H9 (cell line): ENCODE results near the gene IP6K3. TPM values are rescaled to one million over a fixed set of nuclear protein-coding genes. Genes with fewer than 3 reads are reported as not detected.

Experiments
- DNase-seq: peaks from one replicate; pipeline ENCODE4 v3.0.0-alpha.2; 2017
- H2AFZ ChIP-seq: one replicate; pipeline ENCODE4 v1.6.1; 2013; ENCODE audit warnings: mild to moderate bottlenecking, low read length, control low read depth, moderate library complexity
- H2AK5ac ChIP-seq: 2 replicates; pipeline ENCODE4 v1.6.1; 2013; ENCODE audit warnings: low read length, control low read depth, mixed read lengths; ENCODE audit not compliant: insufficient read length
- H2BK120ac ChIP-seq: one replicate; pipeline ENCODE4 v1.6.1; 2013; ENCODE audit warnings: low read depth, mild to moderate bottlenecking, low read length, control low read depth, inconsistent platforms; ENCODE audit not compliant: poor library complexity, severe bottlenecking
- H2BK12ac ChIP-seq: 2 replicates; pipeline ENCODE4 v1.6.1; 2013; ENCODE audit warnings: low read length, control low read depth, mixed read lengths, low read depth; ENCODE audit not compliant: insufficient read length
- H2BK15ac ChIP-seq: 2 replicates; pipeline ENCODE4 v1.6.1; 2013; ENCODE audit warnings: low read depth, low read length, control low read depth
- H2BK20ac ChIP-seq: one replicate; pipeline ENCODE4 v1.6.1; 2013; ENCODE audit warnings: low read depth, mild to moderate bottlenecking, low read length, control low read depth, inconsistent platforms; ENCODE audit not compliant: poor library complexity, severe bottlenecking
- H2BK5ac ChIP-seq: 2 replicates; pipeline ENCODE4 v1.6.1; 2013; ENCODE audit warnings: low read length, control low read depth, mixed read lengths; ENCODE audit not compliant: insufficient read length
- H3K14ac ChIP-seq: 2 replicates; pipeline ENCODE4 v1.6.1; 2013; ENCODE audit warnings: low read length, control low read depth; ENCODE audit not compliant: insufficient read depth
- H3K18ac ChIP-seq: 2 replicates; pipeline ENCODE4 v1.6.1; 2013; ENCODE audit warnings: low read depth, mild to moderate bottlenecking, mixed read lengths, low read length, control low read depth; ENCODE audit not compliant: insufficient read length
- H3K23ac ChIP-seq: 2 replicates; pipeline ENCODE4 v1.6.1; 2013; ENCODE audit warnings: low read length, control low read depth, mixed read lengths, low read depth; ENCODE audit not compliant: insufficient read length
- H3K23me2 ChIP-seq: 2 replicates; pipeline ENCODE4 v1.6.1; 2013; ENCODE audit warnings: low read depth, mild to moderate bottlenecking, mixed read lengths, low read length, control low read depth; ENCODE audit not compliant: insufficient read length, poor library complexity, severe bottlenecking
- H3K27ac ChIP-seq: 2 replicates; pipeline ENCODE4 v1.5.1; 2013; ENCODE audit warnings: low read length, control low read depth, mixed read lengths, low read depth; ENCODE audit not compliant: insufficient read length
- H3K27me3 ChIP-seq: 2 replicates; pipeline ENCODE4 v1.6.1; 2013; ENCODE audit warnings: low read length, control low read depth, inconsistent platforms; ENCODE audit not compliant: insufficient read depth
- H3K4ac ChIP-seq: 2 replicates; pipeline ENCODE4 v1.6.1; 2013; ENCODE audit warnings: low read depth, mild to moderate bottlenecking, control low read depth, inconsistent platforms, low read length, moderate library complexity
- H3K4me1 ChIP-seq: 2 replicates; pipeline ENCODE4 v1.6.1; 2013; ENCODE audit warnings: low read length, control low read depth, inconsistent platforms; ENCODE audit not compliant: insufficient read depth
- H3K4me2 ChIP-seq: 2 replicates; pipeline ENCODE4 v1.6.1; 2013; ENCODE audit warnings: low read length, control low read depth, mixed read lengths; ENCODE audit not compliant: insufficient read length, insufficient read depth
- H3K56ac ChIP-seq: 2 replicates; pipeline ENCODE4 v1.6.1; 2013; ENCODE audit warnings: low read depth, mild to moderate bottlenecking, mixed read lengths, low read length, control low read depth; ENCODE audit not compliant: insufficient read length
- H3K79me1 ChIP-seq: 2 replicates; pipeline ENCODE4 v1.6.1; 2013; ENCODE audit warnings: low read depth, mild to moderate bottlenecking, moderate library complexity, low read length, control low read depth, inconsistent platforms; ENCODE audit not compliant: insufficient read depth, poor library complexity, severe bottlenecking
- H3K79me2 ChIP-seq: 2 replicates; pipeline ENCODE4 v1.6.1; 2013; ENCODE audit warnings: low read length, control low read depth, inconsistent platforms; ENCODE audit not compliant: insufficient read depth
- H3K9ac ChIP-seq: 2 replicates; pipeline ENCODE4 v1.6.1; 2013; ENCODE audit warnings: low read length, control low read depth, mixed read lengths; ENCODE audit not compliant: insufficient read length; ENCODE audit errors: extremely low read depth
- H3K9me3 ChIP-seq: one replicate; pipeline ENCODE4 v1.6.1; 2013; ENCODE audit warnings: low read depth, low read length, inconsistent platforms; ENCODE audit not compliant: control insufficient read depth
- H3T11ph ChIP-seq: one replicate; pipeline ENCODE4 v1.6.1; 2013; ENCODE audit warnings: mild to moderate bottlenecking, low read length, control low read depth, inconsistent platforms
- H4K20me1 ChIP-seq: one replicate; pipeline ENCODE4 v1.6.1; 2013; ENCODE audit not compliant: control insufficient read depth, insufficient read length, insufficient read depth
- H4K5ac ChIP-seq: 2 replicates; pipeline ENCODE4 v1.6.1; 2013; ENCODE audit warnings: low read depth, mild to moderate bottlenecking, mixed read lengths, low read length, control low read depth; ENCODE audit not compliant: insufficient read length
- H4K8ac ChIP-seq: replicated peaks from 2 replicates; pipeline ENCODE4 v1.6.1; 2013; ENCODE audit warnings: low read length, control low read depth, mixed read lengths, low read depth; ENCODE audit not compliant: insufficient read length
- H4K91ac ChIP-seq: 2 replicates; pipeline ENCODE4 v1.6.1; 2013; ENCODE audit warnings: low read depth, mild to moderate bottlenecking, moderate library complexity, mixed read lengths, low read length, control low read depth; ENCODE audit not compliant: insufficient read length
- H3K27ac Mint-ChIP-seq, 3 experiments: 2 replicates in 2 of 3; 3 replicates in 1 of 3; pipeline ENCODE4 v1.8.0; 2020 to 2021; ENCODE audit warnings: mixed read lengths in 3 of 3, mild to moderate bottlenecking in 1 of 3, moderate library complexity in 1 of 3
- H3K27me3 Mint-ChIP-seq: 2 replicates; pipeline ENCODE4 v1.8.0; 2021; ENCODE audit warnings: low read depth, mild to moderate bottlenecking, moderate library complexity, mixed read lengths
- H3K36me3 Mint-ChIP-seq, 3 experiments: 2 replicates in 2 of 3; 3 replicates in 1 of 3; pipeline ENCODE4 v1.8.0; 2020 to 2021; ENCODE audit warnings: low read depth in 3 of 3, mixed read lengths in 3 of 3; ENCODE audit not compliant: insufficient read depth in 1 of 3
- H3K4me1 Mint-ChIP-seq, 2 experiments: 2 replicates each; pipeline ENCODE4 v1.8.0; 2020; ENCODE audit warnings: mixed read lengths in 2 of 2
- H3K4me3 Mint-ChIP-seq, 2 experiments: 2 replicates in 1 of 2; 3 replicates in 1 of 2; pipeline ENCODE4 v1.8.0; 2020 to 2021; ENCODE audit warnings: mild to moderate bottlenecking in 2 of 2, mixed read lengths in 2 of 2, moderate library complexity in 1 of 2
- H3K9me3 Mint-ChIP-seq, 2 experiments: 2 replicates in 1 of 2; 3 replicates in 1 of 2; pipeline ENCODE4 v1.8.0; 2020; ENCODE audit warnings: mild to moderate bottlenecking in 2 of 2, mixed read lengths in 2 of 2, moderate library complexity in 1 of 2
- WGBS: extraction: QIAGEN DNeasy Blood & Tissue Kit; methylation state at CpG from one replicate; pipeline ENCODE4 v1.1.7; 2013; ENCODE audit warnings: missing lambda C conversion rate, low lambda C conversion rate, mixed read lengths; ENCODE audit not compliant: insufficient read length; ENCODE audit errors: extremely low coverage; 5-methylcytosine and 5-hydroxymethylcytosine counted together
- total RNA-seq: library from RNA; stranded (reverse); gene quantifications from 2 replicates; pipeline ENCODE4 v1.2.1, GENCODE V29; 2021
- TF ChIP-seq, protein P1 (sequence below): fragments of 200-600 bp; sonication (generic); conservative IDR thresholded peaks from 3 replicates; pipeline ENCODE4 v1.8.0; 2021; ENCODE audit warnings: antibody characterized with exemption, mild to moderate bottlenecking

IP6K3 gene
- total RNA-seq, 1 experiment from 2014 or later: 0.46 TPM

DNA sequence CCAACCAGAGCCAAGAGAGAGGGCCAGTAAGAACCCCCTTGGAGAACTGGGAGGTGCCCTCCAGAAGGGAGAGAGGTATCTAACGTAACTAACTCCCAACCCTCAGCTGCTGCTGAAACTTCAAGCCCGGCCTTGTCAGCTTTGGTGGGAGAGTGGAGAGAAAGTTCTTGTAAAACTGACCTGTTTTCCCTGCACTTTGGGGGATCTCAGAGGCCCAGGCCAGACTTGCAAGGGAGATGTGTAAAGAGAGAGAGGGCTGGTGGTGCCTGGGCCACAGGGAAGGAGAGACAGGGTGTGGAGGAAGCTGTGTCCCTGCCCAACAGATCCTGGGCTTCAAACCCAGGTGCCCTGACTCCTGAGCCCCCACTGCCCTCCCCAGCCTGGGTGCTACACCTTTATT lies 17.3 kb upstream of the IP6K3 start:
- Histone ChIP-seq H2AFZ (no peak overlapping the region), H3K4me1 (peaks cover 2% of the 10 kb centered on the region; the same call in 1 of the 2 replicates), H3K18ac (no peak overlapping the region), H4K20me1 (no peaks in the 10 kb centered on the region), H3K4ac (no peak overlapping the region), H3K9me3 (no peaks in the 10 kb centered on the region), H3K9ac (no peak overlapping the region), H3K23ac (no peak overlapping the region), H3K14ac (no peak overlapping the region), H2BK5ac (no peak overlapping the region), H3K23me2 (no peaks in the 10 kb centered on the region), H2BK20ac (no peak overlapping the region), H4K5ac (no peak overlapping the region), H2BK120ac (no peak overlapping the region), H3K56ac (no peak overlapping the region), H3K27me3 (no peaks in the 10 kb centered on the region), H2BK15ac (no peak overlapping the region), H3K79me2 (no peaks in the 10 kb centered on the region), H3K79me1 (no peaks in the 10 kb centered on the region), H3T11ph (no peak overlapping the region), H4K91ac (no peak overlapping the region), H3K27ac (no peak overlapping the region), H3K4me2 (no peak overlapping the region), H2AK5ac (no peak overlapping the region), H4K8ac (no peak overlapping the region), H2BK12ac (no peak overlapping the region)
- peaks cover 10% of the 10 kb centered on the region for H3K27me3 Mint-ChIP-seq
- no peak overlapping the region; a peak in 2 of 7 replicates for H3K27ac Mint-ChIP-seq
- H3K9me3 Mint-ChIP-seq: peaks cover 0 to 3% of the 10 kb centered on the region in 2 experiments; a peak in 2 of 5 replicates
- H3K4me1 Mint-ChIP-seq: peaks cover 11 to 18% of the 10 kb centered on the region in 2 experiments
- TF ChIP-seq, protein P1, sequence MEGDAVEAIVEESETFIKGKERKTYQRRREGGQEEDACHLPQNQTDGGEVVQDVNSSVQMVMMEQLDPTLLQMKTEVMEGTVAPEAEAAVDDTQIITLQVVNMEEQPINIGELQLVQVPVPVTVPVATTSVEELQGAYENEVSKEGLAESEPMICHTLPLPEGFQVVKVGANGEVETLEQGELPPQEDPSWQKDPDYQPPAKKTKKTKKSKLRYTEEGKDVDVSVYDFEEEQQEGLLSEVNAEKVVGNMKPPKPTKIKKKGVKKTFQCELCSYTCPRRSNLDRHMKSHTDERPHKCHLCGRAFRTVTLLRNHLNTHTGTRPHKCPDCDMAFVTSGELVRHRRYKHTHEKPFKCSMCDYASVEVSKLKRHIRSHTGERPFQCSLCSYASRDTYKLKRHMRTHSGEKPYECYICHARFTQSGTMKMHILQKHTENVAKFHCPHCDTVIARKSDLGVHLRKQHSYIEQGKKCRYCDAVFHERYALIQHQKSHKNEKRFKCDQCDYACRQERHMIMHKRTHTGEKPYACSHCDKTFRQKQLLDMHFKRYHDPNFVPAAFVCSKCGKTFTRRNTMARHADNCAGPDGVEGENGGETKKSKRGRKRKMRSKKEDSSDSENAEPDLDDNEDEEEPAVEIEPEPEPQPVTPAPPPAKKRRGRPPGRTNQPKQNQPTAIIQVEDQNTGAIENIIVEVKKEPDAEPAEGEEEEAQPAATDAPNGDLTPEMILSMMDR: no peak
- H3K36me3 Mint-ChIP-seq: no peaks in the 10 kb centered on the region; a peak in 1 of 7 replicates
- H3K4me3 Mint-ChIP-seq: no peak overlapping the region
- no peak for DNase-seq
- WGBS: no CpG with 5 or more reads among the region's 2 CpGs
